ENCODE data around the gene KNCN.

The KNCN gene

DNA sequence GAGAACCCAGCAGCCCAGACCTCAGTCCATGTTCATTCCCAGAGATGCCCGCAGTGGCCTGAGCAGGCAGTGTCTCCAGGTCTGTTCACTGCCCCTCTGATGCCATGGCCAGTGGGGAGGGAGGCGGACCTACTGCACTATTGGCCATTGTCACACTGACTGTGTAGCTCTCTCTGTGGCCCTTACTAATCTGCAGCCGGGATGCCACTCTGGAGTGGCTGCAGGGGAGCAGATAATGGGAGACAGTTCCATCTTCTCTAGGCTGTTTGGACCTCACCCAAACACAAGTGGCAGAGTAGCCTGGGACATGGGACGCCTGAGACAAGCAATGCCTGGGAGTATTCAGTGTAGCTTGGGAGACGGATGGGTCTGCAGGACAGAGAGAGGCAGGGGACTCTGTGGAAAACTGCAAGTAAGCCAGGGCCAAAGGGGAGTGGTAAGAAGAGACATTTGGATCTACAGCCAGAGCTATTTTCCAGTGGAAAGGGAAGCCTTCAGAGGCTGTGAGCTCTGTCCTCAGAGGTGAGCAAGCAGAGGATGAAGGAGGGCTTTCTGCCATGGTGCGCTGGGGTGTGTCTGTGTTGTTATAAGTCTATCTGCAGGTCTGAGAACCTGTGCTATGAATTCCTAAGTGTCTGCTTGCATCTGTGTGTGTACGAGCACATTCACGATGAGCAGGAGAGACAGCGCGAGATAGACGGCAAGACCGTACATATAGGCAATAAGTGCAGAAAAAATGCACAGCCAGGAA, 35.1 kb downstream of the KNCN start:
- TF ChIP-seq CEBPB (IDR thresholded peaks at IDR 0.05), result no peak

DNA sequence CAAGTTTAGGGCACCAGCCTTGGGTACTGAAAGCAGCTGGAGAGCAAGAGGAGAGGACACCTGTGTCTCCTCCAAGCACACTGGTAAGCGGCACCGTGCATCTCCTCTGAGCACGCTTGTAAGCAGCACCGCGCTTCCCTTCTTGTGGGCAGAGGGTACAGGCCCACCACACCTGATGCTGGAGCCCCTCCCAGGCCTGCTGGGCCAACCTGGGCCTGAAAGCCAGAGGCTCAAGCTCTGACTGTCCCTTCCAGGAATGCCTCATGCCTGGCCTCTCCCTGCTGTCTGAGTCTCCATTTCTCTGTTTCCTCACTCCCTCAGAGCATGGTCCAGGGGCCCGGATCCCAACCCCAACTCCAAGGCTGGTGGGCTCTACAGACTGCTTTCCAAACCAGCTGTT, 35.9 kb downstream of the KNCN start:
- TF ChIP-seq CEBPB (IDR thresholded peaks at IDR 0.05), result no peak
- TF ChIP-seq RAD21 (IDR thresholded peaks at IDR 0.05; ENCODE audit: low read depth), result no peak
- TF ChIP-seq YY1 (IDR thresholded peaks at IDR 0.05; ENCODE audit: low read depth), result no peak
- TF ChIP-seq EGR1 (IDR thresholded peaks at IDR 0.05), result no peak
- TF ChIP-seq TEAD4 (IDR thresholded peaks at IDR 0.05), result no peak
- TF ChIP-seq TCF12 (IDR thresholded peaks at IDR 0.05; ENCODE audit: low read depth), result no peak
- TF ChIP-seq, protein P1, sequence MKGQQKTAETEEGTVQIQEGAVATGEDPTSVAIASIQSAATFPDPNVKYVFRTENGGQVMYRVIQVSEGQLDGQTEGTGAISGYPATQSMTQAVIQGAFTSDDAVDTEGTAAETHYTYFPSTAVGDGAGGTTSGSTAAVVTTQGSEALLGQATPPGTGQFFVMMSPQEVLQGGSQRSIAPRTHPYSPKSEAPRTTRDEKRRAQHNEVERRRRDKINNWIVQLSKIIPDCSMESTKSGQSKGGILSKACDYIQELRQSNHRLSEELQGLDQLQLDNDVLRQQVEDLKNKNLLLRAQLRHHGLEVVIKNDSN (IDR thresholded peaks at IDR 0.05), result no peak
- TF ChIP-seq EP300 (IDR thresholded peaks at IDR 0.05; ENCODE audit: borderline replicate concordance), result no peak
- TF ChIP-seq NFIC (IDR thresholded peaks at IDR 0.05), result no peak
- no peak for TF ChIP-seq CREB1 (IDR thresholded peaks at IDR 0.05; ENCODE audit: low read depth)
- no peak for TF ChIP-seq TAF1 (IDR thresholded peaks at IDR 0.05; ENCODE audit: low read depth)
- no peak for TF ChIP-seq ZBTB7A (IDR thresholded peaks at IDR 0.05; ENCODE audit: low read depth)
- TF ChIP-seq, protein P2, sequence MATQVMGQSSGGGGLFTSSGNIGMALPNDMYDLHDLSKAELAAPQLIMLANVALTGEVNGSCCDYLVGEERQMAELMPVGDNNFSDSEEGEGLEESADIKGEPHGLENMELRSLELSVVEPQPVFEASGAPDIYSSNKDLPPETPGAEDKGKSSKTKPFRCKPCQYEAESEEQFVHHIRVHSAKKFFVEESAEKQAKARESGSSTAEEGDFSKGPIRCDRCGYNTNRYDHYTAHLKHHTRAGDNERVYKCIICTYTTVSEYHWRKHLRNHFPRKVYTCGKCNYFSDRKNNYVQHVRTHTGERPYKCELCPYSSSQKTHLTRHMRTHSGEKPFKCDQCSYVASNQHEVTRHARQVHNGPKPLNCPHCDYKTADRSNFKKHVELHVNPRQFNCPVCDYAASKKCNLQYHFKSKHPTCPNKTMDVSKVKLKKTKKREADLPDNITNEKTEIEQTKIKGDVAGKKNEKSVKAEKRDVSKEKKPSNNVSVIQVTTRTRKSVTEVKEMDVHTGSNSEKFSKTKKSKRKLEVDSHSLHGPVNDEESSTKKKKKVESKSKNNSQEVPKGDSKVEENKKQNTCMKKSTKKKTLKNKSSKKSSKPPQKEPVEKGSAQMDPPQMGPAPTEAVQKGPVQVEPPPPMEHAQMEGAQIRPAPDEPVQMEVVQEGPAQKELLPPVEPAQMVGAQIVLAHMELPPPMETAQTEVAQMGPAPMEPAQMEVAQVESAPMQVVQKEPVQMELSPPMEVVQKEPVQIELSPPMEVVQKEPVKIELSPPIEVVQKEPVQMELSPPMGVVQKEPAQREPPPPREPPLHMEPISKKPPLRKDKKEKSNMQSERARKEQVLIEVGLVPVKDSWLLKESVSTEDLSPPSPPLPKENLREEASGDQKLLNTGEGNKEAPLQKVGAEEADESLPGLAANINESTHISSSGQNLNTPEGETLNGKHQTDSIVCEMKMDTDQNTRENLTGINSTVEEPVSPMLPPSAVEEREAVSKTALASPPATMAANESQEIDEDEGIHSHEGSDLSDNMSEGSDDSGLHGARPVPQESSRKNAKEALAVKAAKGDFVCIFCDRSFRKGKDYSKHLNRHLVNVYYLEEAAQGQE (IDR thresholded peaks at IDR 0.05; ENCODE audit: low read depth), result no peak
- TF ChIP-seq FOXM1 (IDR thresholded peaks at IDR 0.05; ENCODE audit: borderline replicate concordance, low read depth), result no peak
- TF ChIP-seq, protein P3, sequence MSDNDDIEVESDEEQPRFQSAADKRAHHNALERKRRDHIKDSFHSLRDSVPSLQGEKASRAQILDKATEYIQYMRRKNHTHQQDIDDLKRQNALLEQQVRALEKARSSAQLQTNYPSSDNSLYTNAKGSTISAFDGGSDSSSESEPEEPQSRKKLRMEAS (IDR thresholded peaks at IDR 0.05), result no peak

DNA sequence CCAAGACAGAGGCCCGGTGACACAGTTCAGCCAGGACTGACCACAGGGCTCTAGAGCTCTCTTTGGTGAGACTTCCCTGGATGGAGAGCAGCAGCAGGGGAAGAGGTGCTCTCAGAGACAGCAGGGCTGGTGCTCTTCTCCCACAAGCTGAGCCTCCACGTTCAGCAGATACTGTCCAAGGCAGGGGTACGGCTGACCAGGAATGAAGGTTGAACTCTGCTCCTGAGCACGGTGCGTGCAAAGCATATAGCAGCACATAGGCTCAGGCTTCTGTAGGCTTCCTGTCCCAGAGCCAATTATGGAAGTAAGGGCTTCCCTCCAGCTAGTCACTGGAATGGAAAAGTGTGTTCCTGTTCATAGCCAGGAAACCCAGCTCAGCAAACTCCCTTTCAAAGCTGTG, 37.9 kb downstream of the KNCN start:
- TF ChIP-seq, protein P1 (IDR thresholded peaks at IDR 0.05), result no peak
- TF ChIP-seq NFIC (IDR thresholded peaks at IDR 0.05) (no peak), YY1 (IDR thresholded peaks at IDR 0.05; ENCODE audit: low read depth) (no peak), FOXM1 (IDR thresholded peaks at IDR 0.05; ENCODE audit: borderline replicate concordance, low read depth) (no peak), EP300 (IDR thresholded peaks at IDR 0.05; ENCODE audit: borderline replicate concordance) (no peak), TCF12 (IDR thresholded peaks at IDR 0.05; ENCODE audit: low read depth) (no peak), TEAD4 (IDR thresholded peaks at IDR 0.05) (no peak), ZBTB7A (IDR thresholded peaks at IDR 0.05; ENCODE audit: low read depth) (no peak), RAD21 (IDR thresholded peaks at IDR 0.05; ENCODE audit: low read depth) (no peak), CEBPB (IDR thresholded peaks at IDR 0.05) (no peak)
- TF ChIP-seq, protein P3 (IDR thresholded peaks at IDR 0.05), result no peak
- TF ChIP-seq, protein P2 (IDR thresholded peaks at IDR 0.05; ENCODE audit: low read depth), result no peak

DNA sequence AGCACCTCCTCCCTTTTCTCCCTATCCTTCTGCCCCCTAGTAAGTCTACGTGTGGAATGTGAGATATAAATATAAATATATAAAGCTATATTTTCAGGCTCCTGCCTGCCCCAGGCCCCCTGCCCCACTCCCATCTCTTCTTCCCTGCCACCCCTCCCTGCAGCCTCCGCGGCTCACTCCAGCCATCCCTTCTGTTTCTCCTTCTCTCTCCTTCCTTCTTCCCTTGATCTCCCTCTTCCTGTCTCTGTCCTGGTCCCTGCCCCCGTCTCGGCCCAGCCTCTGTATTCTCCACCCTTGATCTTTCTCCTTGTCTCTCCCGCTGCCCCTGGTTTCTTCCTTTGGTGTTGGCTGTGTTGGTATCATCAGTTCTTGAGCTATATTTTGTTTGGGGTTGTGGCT, 38.7 kb downstream of the KNCN start:
- no peak for TF ChIP-seq TCF12 (IDR thresholded peaks at IDR 0.05; ENCODE audit: low read depth)
- TF ChIP-seq TEAD4 (IDR thresholded peaks at IDR 0.05), result no peak

DNA sequence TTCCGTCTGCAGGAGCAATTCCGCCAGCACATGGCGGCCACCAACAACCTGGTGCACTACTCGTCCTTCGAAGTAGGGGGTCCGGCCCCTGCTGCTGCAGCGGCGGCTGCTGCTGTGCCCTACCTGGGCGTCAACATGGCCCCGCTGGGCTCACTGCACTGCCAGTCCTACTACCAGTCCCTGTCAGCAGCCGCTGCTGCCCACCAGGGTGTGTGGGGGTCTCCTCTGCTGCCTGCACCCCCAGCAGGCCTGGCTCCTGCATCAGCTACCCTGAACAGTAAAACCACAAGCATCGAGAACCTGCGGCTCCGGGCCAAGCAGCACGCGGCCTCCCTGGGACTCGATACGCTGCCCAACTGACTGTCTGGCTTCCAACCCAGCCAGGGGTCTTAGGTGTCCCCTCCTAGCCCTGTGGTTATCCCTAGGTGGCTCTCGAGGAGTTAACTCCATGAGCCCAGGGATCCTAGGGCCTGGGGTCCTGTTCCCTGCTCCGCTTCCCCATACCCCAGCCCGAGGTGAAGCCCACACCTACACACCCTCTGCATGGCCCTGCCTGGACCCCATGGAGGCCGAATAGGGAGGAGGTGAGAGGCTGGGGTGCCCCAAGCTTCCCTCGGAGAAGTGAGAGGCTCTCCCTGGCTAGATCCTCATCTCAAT, 39.2 kb downstream of the KNCN start:
- TF ChIP-seq TAF1 (IDR thresholded peaks at IDR 0.05; ENCODE audit: low read depth) (no peak), ZBTB7A (IDR thresholded peaks at IDR 0.05; ENCODE audit: low read depth) (0 out of 2 replicates have a peak, but pooled peaks have one; percentile 38), FOXM1 (IDR thresholded peaks at IDR 0.05; ENCODE audit: borderline replicate concordance, low read depth) (no peak)
- TF ChIP-seq, protein P2 (IDR thresholded peaks at IDR 0.05; ENCODE audit: low read depth), result no peak
